GM23338 (cell line): ENCODE data around the gene OR1B1. TPM values are rescaled to one million over a fixed set of nuclear protein-coding genes. Genes with fewer than 3 reads are reported as not detected.

Source experiments
- ATAC-seq: fragments of 200-7000 bp; cut with Tn5 transposase; 3 replicates; pipeline ENCODE4 v1.9.1; 2020
- DNase-seq: peaks from one replicate; pipeline ENCODE4 v3.0.0-alpha.2; 2015; ENCODE audit warnings: low spot score
- H2AFZ ChIP-seq: fragments of 200-600 bp; sonication (generic); 2 replicates; pipeline ENCODE4 v1.8.0; 2016; ENCODE audit warnings: antibody characterized with exemption, mild to moderate bottlenecking, moderate library complexity
- H3F3A ChIP-seq: fragments of 200-600 bp; sonication (generic); replicated peaks from 2 replicates; pipeline ENCODE4 v1.8.0; 2017; ENCODE audit warnings: antibody characterized with exemption, mixed run types, low read depth
- H3K27ac ChIP-seq: fragments of 200-600 bp; sonication (generic); 2 replicates; pipeline ENCODE4 v1.6.1; 2016; ENCODE audit warnings: low read depth
- H3K27me3 ChIP-seq: fragments of 200-600 bp; sonication (generic); 2 replicates; pipeline ENCODE4 v1.8.0; 2016; ENCODE audit warnings: mild to moderate bottlenecking, mixed run types, moderate library complexity; ENCODE audit not compliant: insufficient read depth
- H3K36me3 ChIP-seq: fragments of 200-600 bp; sonication (generic); 2 replicates; pipeline ENCODE4 v1.8.0; 2016; ENCODE audit warnings: mild to moderate bottlenecking; ENCODE audit not compliant: insufficient read depth
- H3K4me1 ChIP-seq: fragments of 200-600 bp; sonication (generic); 2 replicates; pipeline ENCODE4 v1.8.0; 2016; ENCODE audit warnings: mild to moderate bottlenecking, moderate library complexity; ENCODE audit not compliant: insufficient read depth
- H3K4me2 ChIP-seq: fragments of 200-600 bp; sonication (generic); 2 replicates; pipeline ENCODE4 v1.7.1; 2017; ENCODE audit warnings: mixed run types
- H3K4me3 ChIP-seq: fragments of 200-600 bp; sonication (generic); 2 replicates; pipeline ENCODE4 v1.6.1; 2016; ENCODE audit warnings: mixed run types
- H3K79me2 ChIP-seq: fragments of 200-600 bp; sonication (generic); replicated peaks from 2 replicates; pipeline ENCODE4 v1.8.0; 2017; ENCODE audit warnings: mild to moderate bottlenecking; ENCODE audit not compliant: insufficient read depth
- H3K9me2 ChIP-seq: fragments of 200-600 bp; sonication (generic); 2 replicates; pipeline ENCODE4 v1.8.0; 2017; ENCODE audit not compliant: insufficient read depth
- H4K20me1 ChIP-seq: fragments of 200-600 bp; sonication (generic); replicated peaks from 2 replicates; pipeline ENCODE4 v1.8.0; 2017; ENCODE audit warnings: mild to moderate bottlenecking; ENCODE audit not compliant: insufficient read depth
- H3K27ac Mint-ChIP-seq: 2 replicates; pipeline ENCODE4 v1.8.0; 2020; ENCODE audit warnings: inconsistent platforms, mild to moderate bottlenecking, moderate library complexity, mixed read lengths
- H3K27me3 Mint-ChIP-seq: 3 replicates; pipeline ENCODE4 v1.8.0; 2022; ENCODE audit warnings: low read depth, mild to moderate bottlenecking, moderate library complexity, mixed read lengths, inconsistent platforms; ENCODE audit not compliant: insufficient read depth, poor library complexity
- H3K36me3 Mint-ChIP-seq: 3 replicates; pipeline ENCODE4 v1.8.0; 2021; ENCODE audit warnings: low read depth, mild to moderate bottlenecking, inconsistent platforms, moderate library complexity, mixed read lengths
- H3K4me1 Mint-ChIP-seq: 3 replicates; pipeline ENCODE4 v1.8.0; 2020; ENCODE audit warnings: mild to moderate bottlenecking, inconsistent platforms, mixed read lengths
- H3K4me3 Mint-ChIP-seq: 3 replicates; pipeline ENCODE4 v1.8.0; 2021; ENCODE audit warnings: moderate library complexity, mild to moderate bottlenecking, inconsistent platforms, mixed read lengths
- H3K9me3 Mint-ChIP-seq: 3 replicates; pipeline ENCODE4 v1.8.0; 2020; ENCODE audit warnings: moderate library complexity, mild to moderate bottlenecking, inconsistent platforms, mixed read lengths
- CREB1 ChIP-seq: fragments of 250-450 bp; sonication (Bioruptor Pico); IDR thresholded peaks from 2 replicates; pipeline ENCODE4 v1.5.0; 2020; ENCODE audit warnings: low read depth, mild to moderate bottlenecking, moderate library complexity
- CTCF ChIP-seq, 2 experiments: fragments of 200-600 bp in 1 of 2; sonication (generic) in 1 of 2; conservative IDR thresholded peaks; 2 replicates each; pipeline versions ENCODE4 v1.5.1 to v1.6.1; 2016 to 2017; ENCODE audit warnings: antibody characterized with exemption in 2 of 2, low read depth in 2 of 2, mild to moderate bottlenecking in 2 of 2, moderate library complexity in 1 of 2
- JUNB ChIP-seq: IDR thresholded peaks from one replicate; pipeline ENCODE4 v1.6.1; 2016; ENCODE audit warnings: antibody characterized with exemption; ENCODE audit not compliant: unreplicated experiment
- NANOG ChIP-seq: IDR thresholded peaks from 2 replicates; pipeline ENCODE4 v1.6.1; 2016; ENCODE audit warnings: antibody characterized with exemption, borderline replicate concordance
- POLR2AphosphoS5 ChIP-seq: IDR thresholded peaks from 2 replicates; pipeline ENCODE4 v1.6.1; 2016; ENCODE audit warnings: antibody characterized with exemption, low read depth
- STAT1 ChIP-seq: IDR thresholded peaks from one replicate; pipeline ENCODE4 v1.6.1; 2016; ENCODE audit warnings: antibody characterized with exemption; ENCODE audit not compliant: unreplicated experiment
- ZNF114 ChIP-seq: fragments of 250-450 bp; sonication (Bioruptor Pico); IDR thresholded peaks from 2 replicates; pipeline ENCODE4 v1.5.0; 2020; ENCODE audit warnings: mild to moderate bottlenecking, moderate library complexity
- ZNF462 ChIP-seq: fragments of 250-450 bp; sonication (Bioruptor Pico); IDR thresholded peaks from 2 replicates; pipeline ENCODE4 v1.5.0; 2020; ENCODE audit warnings: mild to moderate bottlenecking, moderate library complexity
- polyA plus RNA-seq: library from polyadenylated mRNA; unstranded; fragments of >200 nt; fragmentation: Nextera tagmentation; extraction: Ambion mirVana; gene quantifications from 2 replicates; pipeline ENCODE4 v1.2.1, GENCODE V29; 2016
- total RNA-seq: library from RNA; depleted of rRNA; stranded (reverse); fragments of >200 nt; shearing (Covaris generic); gene quantifications from 2 replicates; pipeline ENCODE4 v1.2.3, GENCODE V29; 2014
- TF ChIP-seq, protein P1 (sequence below): IDR thresholded peaks from one replicate; pipeline ENCODE4 v1.6.1; 2018; ENCODE audit warnings: antibody characterized with exemption; ENCODE audit not compliant: unreplicated experiment

OR1B1 gene
- total and polyA plus RNA-seq, 2 experiments from 2014 or later = not detected

GRCh38 chr9:122672481-122672880 is 15.1 kb upstream of the OR1B1 start (continued):
- TF ChIP-seq ZNF462 = no peak
- no peak for TF ChIP-seq CTCF (conservative IDR thresholded peaks at IDR 0.05; ENCODE audit: low read depth in 2 of 2)
- no peak for TF ChIP-seq POLR2AphosphoS5
- TF ChIP-seq CREB1 (CRISPR knock-in tag) = no peak

DNA sequence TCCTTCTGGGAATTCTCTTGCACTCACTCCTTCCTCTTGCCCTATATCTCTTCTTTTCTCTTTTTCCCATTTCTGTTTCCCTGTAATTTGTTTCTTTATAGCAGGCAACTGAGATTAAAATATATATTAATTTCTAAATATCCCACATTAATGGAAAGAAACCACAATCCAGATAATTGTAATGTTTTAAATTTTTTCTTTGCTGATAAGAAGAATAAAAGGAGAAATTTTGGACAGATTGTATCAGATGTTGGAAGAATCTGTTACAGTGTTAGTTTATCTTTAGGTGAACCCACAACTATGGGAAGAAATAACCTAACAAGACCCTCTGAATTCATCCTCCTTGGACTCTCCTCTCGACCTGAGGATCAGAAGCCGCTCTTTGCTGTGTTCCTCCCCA is 4.0 kb upstream of the OR1B1 start, which contains the start of gene OR1L1:
Gene OR1L1, plus strand, starts transcription at position 301 of the 400 bp plus-strand sequence. Its CDS starts 0 bp downstream, at position 301.
- no peaks in the 10 kb centered on the region for H3K9me2 ChIP-seq
- H3K79me2 ChIP-seq = no peaks in the 10 kb centered on the region
- peaks cover 94% of the 10 kb centered on the region for H3K9me3 Mint-ChIP-seq
- H3K4me1 ChIP-seq = no peaks in the 10 kb centered on the region
- no peak within 1 kb of the TSS for H3K4me2 ChIP-seq
- H3K4me1 Mint-ChIP-seq = no peaks in the 10 kb centered on the region; the same call in 2 of the 3 replicates
- no peaks in the 10 kb centered on the region for H3F3A ChIP-seq
- H3K36me3 Mint-ChIP-seq = peaks cover 23% of the 10 kb centered on the region
- H3K4me3 Mint-ChIP-seq = no peak within 1 kb of the TSS
- no peaks in the 10 kb centered on the region for H3K27me3 ChIP-seq
- peaks cover 4% of the 10 kb centered on the region; the same call in 1 of the 2 replicates for H3K36me3 ChIP-seq
- peaks cover 4% of the 10 kb centered on the region for H3K27me3 Mint-ChIP-seq
- no peak within 1 kb of the TSS for H3K27ac ChIP-seq
- H4K20me1 ChIP-seq = no peaks in the 10 kb centered on the region
- no peak within 1 kb of the TSS for H2AFZ ChIP-seq
- no peak within 1 kb of the TSS for H3K4me3 ChIP-seq
- ATAC-seq (no peak), DNase-seq (no peak)
- no peak within 1 kb of the TSS for H3K27ac Mint-ChIP-seq
- TF ChIP-seq POLR2AphosphoS5 = no peak
- TF ChIP-seq CREB1 (CRISPR knock-in tag) = no peak
- no peak for TF ChIP-seq ZNF114 (CRISPR knock-in tag)
- TF ChIP-seq JUNB = no peak
- TF ChIP-seq, protein P1, sequence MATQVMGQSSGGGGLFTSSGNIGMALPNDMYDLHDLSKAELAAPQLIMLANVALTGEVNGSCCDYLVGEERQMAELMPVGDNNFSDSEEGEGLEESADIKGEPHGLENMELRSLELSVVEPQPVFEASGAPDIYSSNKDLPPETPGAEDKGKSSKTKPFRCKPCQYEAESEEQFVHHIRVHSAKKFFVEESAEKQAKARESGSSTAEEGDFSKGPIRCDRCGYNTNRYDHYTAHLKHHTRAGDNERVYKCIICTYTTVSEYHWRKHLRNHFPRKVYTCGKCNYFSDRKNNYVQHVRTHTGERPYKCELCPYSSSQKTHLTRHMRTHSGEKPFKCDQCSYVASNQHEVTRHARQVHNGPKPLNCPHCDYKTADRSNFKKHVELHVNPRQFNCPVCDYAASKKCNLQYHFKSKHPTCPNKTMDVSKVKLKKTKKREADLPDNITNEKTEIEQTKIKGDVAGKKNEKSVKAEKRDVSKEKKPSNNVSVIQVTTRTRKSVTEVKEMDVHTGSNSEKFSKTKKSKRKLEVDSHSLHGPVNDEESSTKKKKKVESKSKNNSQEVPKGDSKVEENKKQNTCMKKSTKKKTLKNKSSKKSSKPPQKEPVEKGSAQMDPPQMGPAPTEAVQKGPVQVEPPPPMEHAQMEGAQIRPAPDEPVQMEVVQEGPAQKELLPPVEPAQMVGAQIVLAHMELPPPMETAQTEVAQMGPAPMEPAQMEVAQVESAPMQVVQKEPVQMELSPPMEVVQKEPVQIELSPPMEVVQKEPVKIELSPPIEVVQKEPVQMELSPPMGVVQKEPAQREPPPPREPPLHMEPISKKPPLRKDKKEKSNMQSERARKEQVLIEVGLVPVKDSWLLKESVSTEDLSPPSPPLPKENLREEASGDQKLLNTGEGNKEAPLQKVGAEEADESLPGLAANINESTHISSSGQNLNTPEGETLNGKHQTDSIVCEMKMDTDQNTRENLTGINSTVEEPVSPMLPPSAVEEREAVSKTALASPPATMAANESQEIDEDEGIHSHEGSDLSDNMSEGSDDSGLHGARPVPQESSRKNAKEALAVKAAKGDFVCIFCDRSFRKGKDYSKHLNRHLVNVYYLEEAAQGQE = no peak
- no peak for TF ChIP-seq CTCF (conservative IDR thresholded peaks at IDR 0.05; ENCODE audit: low read depth in 2 of 2)
- TF ChIP-seq STAT1 = no peak
- no peak for TF ChIP-seq NANOG
